AG09309 (cell line): ENCODE measurements around the gene GINM1.

Experiments used
- DNase-seq: peaks from one replicate; pipeline ENCODE4 v3.0.0-alpha.2; 2010; ENCODE audit warnings: low read depth
- H3K4me3 ChIP-seq: 2 replicates; pipeline ENCODE4 v1.5.1; 2011; ENCODE audit warnings: mild to moderate bottlenecking, low read depth, low read length, moderate library complexity; ENCODE audit not compliant: control insufficient read depth
- TF ChIP-seq, protein P1 (sequence below): IDR thresholded peaks from 2 replicates; pipeline ENCODE4 v1.5.1; 2011; ENCODE audit warnings: mild to moderate bottlenecking, low read depth, low read length, inconsistent platforms; ENCODE audit not compliant: insufficient read depth, control insufficient read depth; ENCODE audit errors: missing control alignments

GINM1 gene

DNA sequence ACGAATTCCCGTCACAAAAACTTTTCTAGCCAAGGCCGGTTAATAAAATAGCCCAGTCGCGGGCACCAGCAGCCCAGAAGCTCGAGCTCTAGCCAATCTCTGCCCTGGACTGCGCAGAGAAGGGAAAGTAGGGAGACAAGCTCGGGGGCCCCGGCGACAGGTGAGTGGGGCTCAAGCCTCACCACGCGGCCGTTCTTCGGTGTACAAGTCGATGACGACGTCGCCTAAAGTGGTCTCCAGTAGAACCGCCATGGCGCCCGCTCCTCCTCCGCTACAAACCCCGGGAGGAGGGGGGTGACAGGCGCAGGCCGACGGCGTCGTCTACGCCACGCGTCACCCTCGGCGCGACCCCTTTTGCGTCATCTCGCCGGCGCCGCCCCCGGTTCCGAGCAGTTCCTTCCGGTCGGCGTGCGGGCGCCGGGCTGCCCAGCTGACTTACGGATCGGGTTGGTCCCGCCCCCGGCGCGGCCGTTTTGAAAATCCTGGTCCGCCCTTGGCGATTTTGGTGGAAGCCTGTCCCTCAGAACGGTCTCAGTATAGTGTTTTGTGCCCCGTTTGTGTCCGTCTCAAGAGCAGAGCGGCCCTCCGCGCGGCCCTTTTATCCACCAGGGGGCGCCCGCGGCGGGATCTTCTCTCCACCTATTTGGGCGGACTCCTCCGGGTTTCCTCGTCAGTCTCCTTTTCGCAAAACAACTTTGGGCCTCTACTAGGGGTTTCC lies 20.3 kb upstream of the GINM1 start, which contains the start of gene PPIL4:
Gene PPIL4, minus strand, starts transcription at position 290 of the 718 bp plus-strand sequence. Its CDS starts 38 bp downstream, at position 252.
- H3K4me3 ChIP-seq, result peak within 1 kb of the TSS; percentile 72
- peak; percentile 74 for DNase-seq
- TF ChIP-seq, protein P1, sequence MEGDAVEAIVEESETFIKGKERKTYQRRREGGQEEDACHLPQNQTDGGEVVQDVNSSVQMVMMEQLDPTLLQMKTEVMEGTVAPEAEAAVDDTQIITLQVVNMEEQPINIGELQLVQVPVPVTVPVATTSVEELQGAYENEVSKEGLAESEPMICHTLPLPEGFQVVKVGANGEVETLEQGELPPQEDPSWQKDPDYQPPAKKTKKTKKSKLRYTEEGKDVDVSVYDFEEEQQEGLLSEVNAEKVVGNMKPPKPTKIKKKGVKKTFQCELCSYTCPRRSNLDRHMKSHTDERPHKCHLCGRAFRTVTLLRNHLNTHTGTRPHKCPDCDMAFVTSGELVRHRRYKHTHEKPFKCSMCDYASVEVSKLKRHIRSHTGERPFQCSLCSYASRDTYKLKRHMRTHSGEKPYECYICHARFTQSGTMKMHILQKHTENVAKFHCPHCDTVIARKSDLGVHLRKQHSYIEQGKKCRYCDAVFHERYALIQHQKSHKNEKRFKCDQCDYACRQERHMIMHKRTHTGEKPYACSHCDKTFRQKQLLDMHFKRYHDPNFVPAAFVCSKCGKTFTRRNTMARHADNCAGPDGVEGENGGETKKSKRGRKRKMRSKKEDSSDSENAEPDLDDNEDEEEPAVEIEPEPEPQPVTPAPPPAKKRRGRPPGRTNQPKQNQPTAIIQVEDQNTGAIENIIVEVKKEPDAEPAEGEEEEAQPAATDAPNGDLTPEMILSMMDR, result peak; percentile 84

DNA sequence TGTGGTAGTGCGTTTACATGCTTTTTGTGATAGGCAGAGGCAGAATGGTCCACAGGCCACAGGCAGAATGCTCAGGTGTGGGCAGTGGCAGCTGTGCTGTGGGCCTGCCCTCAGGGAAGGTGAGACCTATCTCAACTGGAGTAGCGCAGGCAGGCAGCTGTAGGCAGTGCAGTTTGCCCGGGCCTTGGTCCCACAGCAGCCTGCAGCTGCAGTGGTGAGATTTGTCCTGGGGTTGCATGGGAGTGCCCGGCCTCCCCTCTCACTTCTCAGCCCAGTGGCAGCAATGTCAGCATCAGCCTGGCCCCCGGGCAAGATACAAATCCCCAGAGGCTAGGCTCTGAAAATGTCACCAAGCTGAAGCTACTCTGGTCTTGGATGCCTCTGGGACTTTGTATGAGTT lies 14.3 kb upstream of the GINM1 start:
- H3K4me3 ChIP-seq, result no peak overlapping the region
- DNase-seq, result no peak
- TF ChIP-seq, protein P1, result no peak

DNA sequence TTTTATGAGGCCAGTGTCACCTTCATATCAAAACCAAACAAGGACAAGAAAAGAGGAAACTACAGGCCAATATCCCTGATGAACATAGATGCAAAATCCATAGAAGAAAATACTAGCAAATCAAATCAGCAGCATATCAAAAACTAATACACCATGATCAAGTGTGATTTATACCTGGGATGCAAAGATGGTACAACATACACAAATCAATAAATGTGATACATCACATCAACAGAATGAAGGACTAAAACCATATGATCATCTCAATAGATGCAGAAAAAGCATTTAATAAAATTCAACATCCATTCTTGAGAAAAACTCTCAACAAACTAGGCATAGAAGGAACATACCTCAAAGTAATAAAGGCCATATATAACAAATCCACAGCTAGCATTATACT lies 8.1 kb upstream of the GINM1 start:
- TF ChIP-seq, protein P1, result no peak
- no peak for DNase-seq
- no peak overlapping the region for H3K4me3 ChIP-seq

DNA sequence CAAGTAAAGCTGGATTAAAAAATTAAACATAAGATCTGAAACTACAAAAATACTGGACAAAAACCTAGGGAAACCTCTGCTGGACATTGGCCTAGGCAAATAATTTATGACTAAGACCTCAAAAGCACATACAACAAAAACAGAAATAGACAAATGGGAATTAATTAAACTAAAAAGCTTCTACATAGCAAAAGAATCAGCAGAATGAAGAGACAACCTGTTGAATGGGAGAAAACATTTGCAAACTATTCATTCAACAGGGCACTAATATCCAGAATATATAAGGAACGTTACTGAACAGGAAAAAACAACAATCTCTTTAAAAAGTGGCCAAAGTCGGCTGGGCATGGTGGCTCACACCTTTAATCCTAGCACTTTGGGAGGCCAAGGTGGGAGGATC lies 6.8 kb upstream of the GINM1 start:
- H3K4me3 ChIP-seq, result no peak overlapping the region
- TF ChIP-seq, protein P1, result no peak
- no peak for DNase-seq

DNA sequence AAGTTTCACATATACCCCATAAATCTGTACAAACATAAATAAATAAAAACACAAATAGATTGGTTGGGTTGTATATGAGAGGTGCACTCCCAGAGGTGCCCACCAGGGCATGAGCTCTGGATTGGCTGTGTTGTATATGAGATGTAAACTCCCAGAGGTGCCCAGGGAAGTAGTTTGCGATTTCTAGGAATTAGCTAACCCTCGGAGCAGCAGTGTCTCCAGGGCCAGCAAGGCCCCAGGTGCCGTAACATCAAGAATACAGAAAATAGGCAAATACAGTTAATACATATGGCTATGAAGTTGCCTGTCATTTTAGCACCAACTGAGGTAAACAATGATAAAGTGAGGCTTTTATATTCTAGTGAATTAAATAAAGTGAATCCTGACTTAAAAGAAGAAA lies 5.4 kb upstream of the GINM1 start:
- TF ChIP-seq, protein P1, result peak; percentile 47
- no peak overlapping the region for H3K4me3 ChIP-seq
- DNase-seq, result no peak

DNA sequence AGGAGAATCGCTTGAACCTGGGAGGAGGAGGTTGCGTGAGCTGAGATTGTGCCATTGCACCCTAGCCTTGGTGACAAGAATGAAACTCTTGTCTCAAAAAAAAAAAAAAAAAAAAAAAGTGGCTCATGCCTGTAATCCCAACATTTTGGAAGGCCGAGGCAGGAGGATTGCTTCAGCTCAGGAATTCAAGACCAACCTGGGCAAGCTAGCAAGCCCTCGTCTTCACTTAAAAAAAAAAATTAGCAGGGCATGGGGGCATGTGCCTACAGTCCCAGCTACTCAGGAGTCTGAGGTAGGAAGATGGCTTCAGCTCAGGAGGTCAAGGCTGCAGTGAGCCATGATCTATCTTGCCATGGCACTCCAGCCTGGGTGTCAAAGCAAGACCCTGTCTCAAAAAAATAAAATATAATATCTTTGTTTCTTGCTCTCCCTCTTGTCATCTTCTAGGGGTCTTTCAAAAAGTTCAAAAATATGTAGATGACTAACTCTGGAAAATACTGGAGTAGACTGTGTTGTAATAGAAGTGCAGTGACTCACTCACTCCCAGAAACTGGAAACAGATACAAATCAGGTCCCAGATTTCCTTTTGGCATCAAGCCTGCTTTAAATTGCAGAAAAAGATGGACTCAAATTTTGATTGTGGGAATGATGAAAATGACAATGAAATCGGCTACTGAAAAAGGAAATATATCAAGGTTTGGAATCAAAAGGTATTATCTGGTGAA lies 2.8 kb upstream of the GINM1 start:
- DNase-seq, result peak; percentile 52
- no peak overlapping the region for H3K4me3 ChIP-seq
- TF ChIP-seq, protein P1, result no peak
